Activated CD4-positive, alpha-beta T cell treated with anti-CD3 and anti-CD28 coated beads, Interleukin-10, Interleukin-2, amounts not matched to agents 100 ng/mL and 50 ng/mL, durations not matched to agents 16 hours and 8 hours (primary cell): ENCODE data around the gene S100A7A.
A peak's percentile ranks its signal among the peaks of the same experiment; 100 is the strongest.
"Not testable (repeated sequence)": the region's sequence is repeated elsewhere in the genome, so short reads cannot be mapped to it uniquely, and the experiment has no call there.

ENCODE experiments used
- DNase-seq: peaks from one replicate; pipeline ENCODE4 v3.0.0-alpha.2; 2020

The S100A7A gene

GRCh38 chr1:153395776-153396175, 20.5 kb upstream of the S100A7A start:
- DNase-seq: no peak

- no peak for DNase-seq
Observed at GRCh38 chr1:153396461-153396860, 19.9 kb upstream of the S100A7A start.

GRCh38 chr1:153397051-153397923, 19.0 kb upstream of the S100A7A start:
- no peak for DNase-seq

- DNase-seq: no peak
Observed at GRCh38 chr1:153397924-153398651, 18.2 kb upstream of the S100A7A start.

GRCh38 chr1:153399401-153400055, 16.8 kb upstream of the S100A7A start:
- DNase-seq: no peak

- no peak for DNase-seq
Observed at GRCh38 chr1:153400244-153400643, 16.1 kb upstream of the S100A7A start.

- no peak for DNase-seq
Observed at GRCh38 chr1:153401461-153401860, 14.9 kb upstream of the S100A7A start.

GRCh38 chr1:153402226-153402625, 14.1 kb upstream of the S100A7A start:
- no peak for DNase-seq

- DNase-seq: no peak
Observed at GRCh38 chr1:153403421-153404085, 12.8 kb upstream of the S100A7A start.

GRCh38 chr1:153404086-153404635, 12.2 kb upstream of the S100A7A start:
- no peak for DNase-seq

- peak; percentile 58 for DNase-seq
Observed at GRCh38 chr1:153404768-153405167, 11.6 kb upstream of the S100A7A start.

GRCh38 chr1:153405825-153406599, 10.3 kb upstream of the S100A7A start:
- not testable (repeated sequence) for DNase-seq

- not testable (repeated sequence) for DNase-seq
Observed at GRCh38 chr1:153407274-153407673, 9.0 kb upstream of the S100A7A start.

GRCh38 chr1:153413961-153414360, 2.4 kb upstream of the S100A7A start:
- DNase-seq: not testable (repeated sequence)

- no peak for DNase-seq
Observed at GRCh38 chr1:153417136-153417888, 992 bp downstream of the S100A7A start.

- DNase-seq: not testable (repeated sequence)
Observed at GRCh38 chr1:153418758-153419435, 2.6 kb downstream of the S100A7A start.

- DNase-seq: not testable (repeated sequence)
Observed at GRCh38 chr1:153419436-153419793, 3.1 kb downstream of the S100A7A start.

- no peak for DNase-seq
Observed at GRCh38 chr1:153420306-153420705, 4.0 kb downstream of the S100A7A start.

GRCh38 chr1:153422450-153423068, 6.2 kb downstream of the S100A7A start:
- peak; percentile 47 for DNase-seq

- DNase-seq: no peak
Observed at GRCh38 chr1:153426809-153427208, 10.5 kb downstream of the S100A7A start.
